ENCODE data around the gene ADAMTS12.

DNA sequence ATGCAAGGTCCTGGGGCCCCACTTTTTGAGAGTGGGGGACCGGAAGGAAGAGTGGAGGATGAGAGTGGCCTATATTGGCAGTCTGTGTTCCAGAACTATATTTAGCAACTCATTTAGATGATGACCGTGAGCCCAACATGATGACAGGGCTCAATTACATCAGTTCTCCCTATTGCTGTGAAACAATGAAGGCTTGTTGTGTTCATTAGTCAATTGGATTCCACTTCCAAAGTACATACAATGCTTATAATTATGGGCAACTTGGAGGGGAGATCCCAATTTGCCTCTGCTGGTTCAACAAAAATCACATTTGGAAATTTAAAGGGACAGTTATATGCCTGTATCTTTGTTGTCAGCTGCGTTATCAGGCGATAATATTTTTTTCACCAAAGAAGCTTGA, 360.0 kb downstream of the ADAMTS12 start:
- TF ChIP-seq, protein P1, sequence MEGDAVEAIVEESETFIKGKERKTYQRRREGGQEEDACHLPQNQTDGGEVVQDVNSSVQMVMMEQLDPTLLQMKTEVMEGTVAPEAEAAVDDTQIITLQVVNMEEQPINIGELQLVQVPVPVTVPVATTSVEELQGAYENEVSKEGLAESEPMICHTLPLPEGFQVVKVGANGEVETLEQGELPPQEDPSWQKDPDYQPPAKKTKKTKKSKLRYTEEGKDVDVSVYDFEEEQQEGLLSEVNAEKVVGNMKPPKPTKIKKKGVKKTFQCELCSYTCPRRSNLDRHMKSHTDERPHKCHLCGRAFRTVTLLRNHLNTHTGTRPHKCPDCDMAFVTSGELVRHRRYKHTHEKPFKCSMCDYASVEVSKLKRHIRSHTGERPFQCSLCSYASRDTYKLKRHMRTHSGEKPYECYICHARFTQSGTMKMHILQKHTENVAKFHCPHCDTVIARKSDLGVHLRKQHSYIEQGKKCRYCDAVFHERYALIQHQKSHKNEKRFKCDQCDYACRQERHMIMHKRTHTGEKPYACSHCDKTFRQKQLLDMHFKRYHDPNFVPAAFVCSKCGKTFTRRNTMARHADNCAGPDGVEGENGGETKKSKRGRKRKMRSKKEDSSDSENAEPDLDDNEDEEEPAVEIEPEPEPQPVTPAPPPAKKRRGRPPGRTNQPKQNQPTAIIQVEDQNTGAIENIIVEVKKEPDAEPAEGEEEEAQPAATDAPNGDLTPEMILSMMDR (optimal IDR thresholded peaks at IDR 0.05 in 1 of 3, IDR thresholded peaks at IDR 0.05 in 1 of 3, conservative IDR thresholded peaks at IDR 0.05 in 1 of 3; ENCODE audit: extremely low read depth in 1 of 3, insufficient read depth in 2 of 3, low read length in 3 of 3), result no peak
- no peak for TF ChIP-seq EZH2 (IDR thresholded peaks at IDR 0.05; ENCODE audit: low read length)
